IMR-90 (cell line): Measurements from ENCODE around the gene ATP1A4. TPM values are rescaled to one million over a fixed set of nuclear protein-coding genes. Genes with fewer than 3 reads are reported as not detected.

ENCODE experiments used
- ATAC-seq: fragments of 200-7000 bp; cut with Tn5 transposase; 2 replicates; pipeline ENCODE4 v1.9.1; 2020; ENCODE audit warnings: low read depth, mild to moderate bottlenecking, moderate library complexity
- BruUV-seq: library from RNA; stranded (reverse); fragments of 400-500 nt; replicated peaks from 2 replicates; lab custom pipeline; 2021; lab: Mats Ljungman, UMichigan
- CTCF ChIA-PET: fragments of 300-600 bp; formaldehyde crosslinking; extraction: SDS; loops from one replicate; lab custom pipeline; 2021; ENCODE audit warnings: antibody characterized with exemption; lab: Yijun Ruan, JAX
- POLR2A ChIA-PET: fragments of 300-600 bp; sonication (Branson Sonifier 250); formaldehyde crosslinking; loops from one replicate; lab custom pipeline; 2022; ENCODE audit warnings: antibody characterized with exemption; ENCODE audit not compliant: unreplicated experiment; lab: Charles Lee
- DNase-seq: peaks from one replicate; pipeline ENCODE4 v3.0.0; 2013
- H2AFZ ChIP-seq: replicated peaks from 2 replicates; pipeline ENCODE3; 2013; ENCODE audit warnings: low read length, mild to moderate bottlenecking; ENCODE audit not compliant: poor library complexity
- H2AK5ac ChIP-seq: 2 replicates; pipeline ENCODE4 v1.6.1; 2013; ENCODE audit warnings: low read depth, low read length, inconsistent platforms
- H2AK9ac ChIP-seq: replicated peaks from 2 replicates; pipeline ENCODE3; 2013; ENCODE audit warnings: mild to moderate bottlenecking, low read depth, low read length, moderate library complexity; ENCODE audit not compliant: poor library complexity
- H2BK120ac ChIP-seq: 2 replicates; pipeline ENCODE4 v1.6.1; 2013; ENCODE audit warnings: low read depth, low read length, inconsistent platforms
- H2BK15ac ChIP-seq: 3 replicates; pipeline ENCODE4 v1.6.1; 2013; ENCODE audit warnings: low read depth, low read length, inconsistent platforms
- H2BK20ac ChIP-seq: 2 replicates; pipeline ENCODE4 v1.6.1; 2013; ENCODE audit warnings: low read depth, mild to moderate bottlenecking, inconsistent platforms, low read length, moderate library complexity
- H2BK5ac ChIP-seq: 2 replicates; pipeline ENCODE4 v1.6.1; 2013; ENCODE audit warnings: mild to moderate bottlenecking, low read depth, low read length, inconsistent platforms; ENCODE audit not compliant: poor library complexity, severe bottlenecking
- H3K14ac ChIP-seq: replicated peaks from 2 replicates; pipeline ENCODE4 v1.6.1; 2013; ENCODE audit warnings: low read depth, low read length, inconsistent platforms
- H3K18ac ChIP-seq: 2 replicates; pipeline ENCODE4 v1.6.1; 2013; ENCODE audit warnings: low read depth, low read length, control low read depth
- H3K23ac ChIP-seq: 2 replicates; pipeline ENCODE4 v1.6.1; 2013; ENCODE audit warnings: low read depth, low read length, inconsistent platforms
- H3K27ac ChIP-seq: 2 replicates; pipeline ENCODE4 v1.5.1; 2013; ENCODE audit warnings: mild to moderate bottlenecking, control low read depth, low read length; ENCODE audit not compliant: insufficient read depth
- H3K27me3 ChIP-seq: 2 replicates; pipeline ENCODE4 v1.6.1; 2013; ENCODE audit warnings: low read length; ENCODE audit not compliant: control insufficient read depth, insufficient read depth
- H3K36me3 ChIP-seq: 2 replicates; pipeline ENCODE4 v1.6.1; 2013; ENCODE audit warnings: low read length, mixed read lengths; ENCODE audit not compliant: control insufficient read depth, insufficient read depth
- H3K4ac ChIP-seq: 2 replicates; pipeline ENCODE4 v1.6.1; 2013; ENCODE audit warnings: low read depth, low read length, inconsistent platforms
- H3K4me1 ChIP-seq: 2 replicates; pipeline ENCODE4 v1.6.1; 2013; ENCODE audit warnings: low read length, mixed read lengths; ENCODE audit not compliant: control insufficient read depth, insufficient read depth
- H3K4me2 ChIP-seq: 2 replicates; pipeline ENCODE4 v1.6.1; 2013; ENCODE audit warnings: low read depth, mild to moderate bottlenecking, control low read depth, low read length, moderate library complexity
- H3K4me3 ChIP-seq: 2 replicates; pipeline ENCODE4 v1.5.1; 2013; ENCODE audit warnings: low read depth, mild to moderate bottlenecking, control low read depth, low read length, moderate library complexity; ENCODE audit not compliant: insufficient read depth
- H3K56ac ChIP-seq: 2 replicates; pipeline ENCODE4 v1.6.1; 2013; ENCODE audit warnings: low read length, inconsistent platforms; ENCODE audit not compliant: insufficient read depth; ENCODE audit errors: extremely low read depth
- H3K79me1 ChIP-seq, 2 experiments: 2 replicates each; pipeline ENCODE4 v1.6.1; 2013; ENCODE audit warnings: low read length in 2 of 2, inconsistent platforms in 1 of 2, low read depth in 1 of 2
- H3K9ac ChIP-seq: 2 replicates; pipeline ENCODE4 v1.6.1; 2013; ENCODE audit warnings: low read depth, low read length, control low read depth
- H3K9me1 ChIP-seq: 2 replicates; pipeline ENCODE4 v1.6.1; 2013; ENCODE audit warnings: low read length, inconsistent platforms; ENCODE audit not compliant: insufficient read depth
- H3K9me3 ChIP-seq: 2 replicates; pipeline ENCODE4 v1.6.1; 2013; ENCODE audit warnings: low read length; ENCODE audit not compliant: control insufficient read depth, insufficient read depth
- H4K20me1 ChIP-seq: 2 replicates; pipeline ENCODE4 v1.6.1; 2013; ENCODE audit warnings: low read length, inconsistent platforms; ENCODE audit not compliant: insufficient read depth
- H4K5ac ChIP-seq: 2 replicates; pipeline ENCODE4 v1.6.1; 2013; ENCODE audit warnings: mild to moderate bottlenecking, low read depth, low read length, control low read depth
- H4K8ac ChIP-seq, 2 experiments: 2 replicates each; pipeline ENCODE4 v1.6.1; 2013; ENCODE audit warnings: low read depth in 2 of 2, low read length in 2 of 2, control low read depth in 1 of 2, inconsistent platforms in 1 of 2
- H4K91ac ChIP-seq: 2 replicates; pipeline ENCODE4 v1.6.1; 2013; ENCODE audit warnings: low read depth, low read length, inconsistent platforms; ENCODE audit not compliant: insufficient read depth
- BHLHE40 ChIP-seq: fragments of 150-350 bp; IDR thresholded peaks from 2 replicates; pipeline ENCODE4 v1.6.1; 2016; ENCODE audit warnings: mild to moderate bottlenecking, low read depth, low read length
- CTCF ChIP-seq: conservative IDR thresholded peaks from 2 replicates; pipeline ENCODE4 v1.5.1; 2012; ENCODE audit warnings: mild to moderate bottlenecking, low read depth, low read length, improper control_type of control experiment
- MAFK ChIP-seq: IDR thresholded peaks from 2 replicates; pipeline ENCODE4 v1.6.1; 2012; ENCODE audit warnings: low read depth, low read length, improper control_type of control experiment
- MXI1 ChIP-seq: IDR thresholded peaks from 2 replicates; pipeline ENCODE4 v1.6.1; 2012; ENCODE audit warnings: low read depth, mild to moderate bottlenecking, low read length, moderate library complexity, borderline replicate concordance
- NFE2L2 ChIP-seq: fragments of 150-350 bp; IDR thresholded peaks from 2 replicates; pipeline ENCODE4 v1.6.1; 2016; ENCODE audit warnings: low read depth, mild to moderate bottlenecking, low read length
- POLR2A ChIP-seq: IDR thresholded peaks from 2 replicates; pipeline ENCODE4 v1.6.1; 2012; ENCODE audit warnings: mild to moderate bottlenecking, low read depth, low read length
- RCOR1 ChIP-seq: IDR thresholded peaks from 2 replicates; pipeline ENCODE4 v1.6.1; 2012; ENCODE audit warnings: mild to moderate bottlenecking, low read length, improper control_type of control experiment; ENCODE audit not compliant: insufficient replicate concordance
- SMC3 ChIP-seq: fragments of 150-350 bp; IDR thresholded peaks from 2 replicates; pipeline ENCODE4 v1.6.1; 2016; ENCODE audit warnings: low read depth, mild to moderate bottlenecking, antibody characterized with exemption, low read length, moderate library complexity
- USF2 ChIP-seq: fragments of 150-350 bp; IDR thresholded peaks from 2 replicates; pipeline ENCODE4 v1.6.1; 2017; ENCODE audit warnings: mild to moderate bottlenecking, antibody characterized with exemption, low read length, low read depth
- WGBS, 2 experiments: methylation state at CpG; one replicate each; pipeline versions ENCODE4 v1.1.5 to v1.1.7; 2013; ENCODE audit warnings: missing lambda C conversion rate in 2 of 2; ENCODE audit not compliant: insufficient read length in 1 of 2; ENCODE audit errors: extremely low coverage in 2 of 2; 5-methylcytosine and 5-hydroxymethylcytosine counted together
- dilution Hi-C: fragments of 300-500 bp; cut with HindIII; formaldehyde crosslinking; loops from one replicate; pipeline ENCODE4 v1.14.3; 2018; ENCODE audit warnings: low sequenced_read_pairs; ENCODE audit not compliant: unreplicated experiment
- in situ Hi-C: fragments of 300-500 bp; cut with MboI; formaldehyde crosslinking; loops from 3 replicates; pipeline ENCODE4 v1.14.3; 2019; ENCODE audit warnings: low sequenced_read_pairs, inconsistent platforms, mixed read lengths
- intact Hi-C: fragments of 100-400 bp; cut with micrococcal nuclease; formaldehyde crosslinking; loops from 2 replicates; pipeline ENCODE4 v1.10.0; 2022
- polyA plus RNA-seq, 3 experiments: library from polyadenylated mRNA; depleted of rRNA; stranded (reverse); fragments of >200 nt; gene quantifications; 2 replicates each; pipeline ENCODE4 v1.2.3, GENCODE V29; 2012; ENCODE audit warnings: low replicate concordance in 1 of 3
- total RNA-seq: library from RNA; depleted of rRNA; stranded (reverse); fragments of >200 nt; gene quantifications from 2 replicates; pipeline ENCODE4 v1.2.3, GENCODE V29; 2012
- TF ChIP-seq, protein P1 (sequence below): fragments of 150-350 bp; IDR thresholded peaks from 2 replicates; pipeline ENCODE4 v1.6.1; 2016; ENCODE audit warnings: low read depth, mild to moderate bottlenecking, low read length, moderate library complexity, borderline replicate concordance

The ATP1A4 gene
- total and polyA plus RNA-seq, 2 of the 4 experiments (the other 2 are of a cell fraction), result not detected

DNA sequence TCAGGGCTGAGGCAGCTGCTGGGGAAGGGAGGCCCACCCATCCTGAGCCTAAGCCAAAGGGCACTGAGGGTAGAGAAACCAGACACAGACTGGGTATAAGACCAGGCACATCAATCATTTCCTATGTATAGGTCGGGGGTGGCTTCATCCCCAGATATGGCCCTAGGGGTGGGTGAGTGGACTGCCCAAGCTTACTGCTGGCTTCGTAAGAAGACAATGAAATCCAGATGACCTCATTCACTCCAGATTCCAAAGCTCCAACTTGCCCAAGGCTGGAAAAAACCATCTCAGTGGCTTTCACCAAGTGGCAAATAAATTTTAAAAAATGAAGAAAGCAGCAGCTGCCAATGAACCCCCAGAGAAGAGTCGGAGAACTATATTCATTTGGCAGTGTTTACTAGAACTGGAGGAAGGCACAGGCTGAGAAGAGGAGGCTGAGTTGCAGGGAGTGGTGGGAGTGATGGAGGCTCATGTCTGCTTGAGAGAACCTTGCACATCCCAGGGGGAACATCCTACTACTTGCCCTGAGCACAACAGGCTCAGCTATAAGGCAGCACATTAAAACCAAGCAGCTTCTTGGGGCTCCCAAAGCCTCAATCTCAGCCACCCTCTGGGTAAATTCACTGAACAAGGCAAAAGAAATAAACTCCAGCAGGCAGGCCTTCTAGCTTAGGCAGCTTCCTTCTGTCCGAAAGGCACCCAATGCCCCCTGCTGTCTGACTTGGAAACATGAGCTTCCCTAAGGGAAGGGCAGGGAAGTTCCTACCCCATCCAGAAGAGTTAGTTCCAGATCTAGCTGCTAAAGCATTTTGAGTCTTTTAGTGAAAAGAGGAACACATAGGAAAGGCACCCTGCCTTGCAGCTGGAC is 67.9 kb downstream of the ATP1A4 start (continued):
- TF ChIP-seq, protein P1, sequence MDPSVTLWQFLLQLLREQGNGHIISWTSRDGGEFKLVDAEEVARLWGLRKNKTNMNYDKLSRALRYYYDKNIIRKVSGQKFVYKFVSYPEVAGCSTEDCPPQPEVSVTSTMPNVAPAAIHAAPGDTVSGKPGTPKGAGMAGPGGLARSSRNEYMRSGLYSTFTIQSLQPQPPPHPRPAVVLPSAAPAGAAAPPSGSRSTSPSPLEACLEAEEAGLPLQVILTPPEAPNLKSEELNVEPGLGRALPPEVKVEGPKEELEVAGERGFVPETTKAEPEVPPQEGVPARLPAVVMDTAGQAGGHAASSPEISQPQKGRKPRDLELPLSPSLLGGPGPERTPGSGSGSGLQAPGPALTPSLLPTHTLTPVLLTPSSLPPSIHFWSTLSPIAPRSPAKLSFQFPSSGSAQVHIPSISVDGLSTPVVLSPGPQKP, result no peak
- no peak for TF ChIP-seq BHLHE40
- no peak for TF ChIP-seq NFE2L2

DNA sequence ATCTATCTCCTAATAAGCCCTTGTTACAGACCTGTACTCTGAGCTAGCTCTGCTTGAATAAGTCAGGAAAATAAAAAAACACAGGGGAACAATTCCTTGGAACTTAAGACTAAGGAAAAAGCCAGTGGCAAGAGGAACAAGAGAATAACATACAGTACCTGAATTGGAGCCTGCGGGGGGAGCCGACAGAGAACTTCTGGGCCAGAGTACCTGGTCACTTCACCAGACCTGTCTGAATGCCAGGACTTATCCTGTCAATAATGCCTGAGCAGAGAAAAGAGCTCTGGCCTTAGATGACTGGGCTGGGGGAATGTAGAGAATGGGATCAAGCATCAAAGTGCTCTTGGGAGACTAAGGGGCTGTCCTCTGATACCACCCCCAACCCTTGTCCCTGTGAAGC is 68.9 kb downstream of the ATP1A4 start:
- no peak overlapping the region for H2AK5ac ChIP-seq
- H3K27me3 ChIP-seq, result no peaks in the 10 kb centered on the region
- H2BK5ac ChIP-seq, result no peak overlapping the region
- no peak overlapping the region for H4K8ac ChIP-seq
- in situ Hi-C loops, result no loop called here
- H3K14ac ChIP-seq, result no peak overlapping the region
- no TSS peak for BruUV-seq
- H3K36me3 ChIP-seq, result peaks cover 67% of the 10 kb centered on the region
- H2AK9ac ChIP-seq, result no peak overlapping the region
- dilution Hi-C loops, result no loop called here
- peaks cover 6% of the 10 kb centered on the region for H3K9me1 ChIP-seq
- no peak overlapping the region for H3K4me3 ChIP-seq
- intact Hi-C loops, result no loop called here
- no peak overlapping the region for H3K4me2 ChIP-seq
- no peak overlapping the region for H2AFZ ChIP-seq
- POLR2A ChIA-PET, result no interaction called here
- H3K27ac ChIP-seq, result no peak overlapping the region
- H2BK15ac ChIP-seq, result no peak overlapping the region
- no peak overlapping the region for H2BK20ac ChIP-seq
- peaks cover 21% of the 10 kb centered on the region for H3K4me1 ChIP-seq
- no peak overlapping the region for H4K5ac ChIP-seq
- peaks cover 0 to 20% of the 10 kb centered on the region in 2 experiments; a peak in 2 of 4 replicates for H3K79me1 ChIP-seq
- H4K20me1 ChIP-seq, result peaks cover 30% of the 10 kb centered on the region
- H3K4ac ChIP-seq, result no peak overlapping the region
- DNase-seq (no peak), ATAC-seq (no peak)
- no CpG with 5 or more reads among the region's 2 CpGs for WGBS, 2 experiments
- no peak overlapping the region for H3K56ac ChIP-seq
- H3K9ac ChIP-seq, result no peak overlapping the region
- no peaks in the 10 kb centered on the region for H3K9me3 ChIP-seq
- H4K91ac ChIP-seq, result no peak overlapping the region
- H3K18ac ChIP-seq, result no peak overlapping the region
- no peak overlapping the region for H3K23ac ChIP-seq
- H2BK120ac ChIP-seq, result no peak overlapping the region
- CTCF ChIA-PET, result interaction anchor here (0.9 to 5.2 kb wide), 13 partner anchors 8 to 150 kb away, joined by 3 to 63 read pairs (median 5); partner anchors contain the start of gene KCNJ10
- TF ChIP-seq MAFK, result no peak
- TF ChIP-seq, protein P1, result no peak
- TF ChIP-seq CTCF, result no peak
- TF ChIP-seq BHLHE40, result no peak
- TF ChIP-seq SMC3, result no peak
- no peak for TF ChIP-seq MXI1
- TF ChIP-seq RCOR1, result no peak
- TF ChIP-seq POLR2A, result no peak
- no peak for TF ChIP-seq USF2
